ENCODE measurements around the gene ZCCHC10.
"Not testable (repeated sequence)": the region's sequence is repeated elsewhere in the genome, so short reads cannot be mapped to it uniquely, and the experiment has no call there.

Gene ZCCHC10

DNA sequence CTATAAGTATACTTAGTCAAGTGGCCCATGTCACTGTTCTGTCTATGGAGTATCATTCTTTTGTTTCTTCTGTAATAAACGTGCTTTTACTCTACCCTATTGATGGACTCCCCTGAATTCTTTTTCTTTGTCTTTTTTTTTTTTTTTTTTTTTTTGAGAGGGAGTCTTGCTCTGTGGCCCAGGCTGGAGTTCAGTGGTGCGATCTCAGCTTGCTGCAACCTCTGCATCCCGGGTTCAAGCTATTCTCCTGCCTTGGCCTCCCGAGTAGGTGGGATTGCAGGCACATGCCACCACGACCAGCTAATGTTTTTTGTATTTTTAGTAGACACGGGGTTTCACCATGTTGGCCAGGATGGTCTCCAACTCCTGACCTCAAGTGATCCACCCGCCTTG is 53.9 kb downstream of the ZCCHC10 start:
- DNase-seq: not testable (repeated sequence)

- no peak for DNase-seq
These were observed 54.6 kb downstream of the ZCCHC10 start for GRCh38 chr5:132971483-132972435.

- no peak for DNase-seq
These were observed 61.2 kb downstream of the ZCCHC10 start for GRCh38 chr5:132965120-132965519.

DNA sequence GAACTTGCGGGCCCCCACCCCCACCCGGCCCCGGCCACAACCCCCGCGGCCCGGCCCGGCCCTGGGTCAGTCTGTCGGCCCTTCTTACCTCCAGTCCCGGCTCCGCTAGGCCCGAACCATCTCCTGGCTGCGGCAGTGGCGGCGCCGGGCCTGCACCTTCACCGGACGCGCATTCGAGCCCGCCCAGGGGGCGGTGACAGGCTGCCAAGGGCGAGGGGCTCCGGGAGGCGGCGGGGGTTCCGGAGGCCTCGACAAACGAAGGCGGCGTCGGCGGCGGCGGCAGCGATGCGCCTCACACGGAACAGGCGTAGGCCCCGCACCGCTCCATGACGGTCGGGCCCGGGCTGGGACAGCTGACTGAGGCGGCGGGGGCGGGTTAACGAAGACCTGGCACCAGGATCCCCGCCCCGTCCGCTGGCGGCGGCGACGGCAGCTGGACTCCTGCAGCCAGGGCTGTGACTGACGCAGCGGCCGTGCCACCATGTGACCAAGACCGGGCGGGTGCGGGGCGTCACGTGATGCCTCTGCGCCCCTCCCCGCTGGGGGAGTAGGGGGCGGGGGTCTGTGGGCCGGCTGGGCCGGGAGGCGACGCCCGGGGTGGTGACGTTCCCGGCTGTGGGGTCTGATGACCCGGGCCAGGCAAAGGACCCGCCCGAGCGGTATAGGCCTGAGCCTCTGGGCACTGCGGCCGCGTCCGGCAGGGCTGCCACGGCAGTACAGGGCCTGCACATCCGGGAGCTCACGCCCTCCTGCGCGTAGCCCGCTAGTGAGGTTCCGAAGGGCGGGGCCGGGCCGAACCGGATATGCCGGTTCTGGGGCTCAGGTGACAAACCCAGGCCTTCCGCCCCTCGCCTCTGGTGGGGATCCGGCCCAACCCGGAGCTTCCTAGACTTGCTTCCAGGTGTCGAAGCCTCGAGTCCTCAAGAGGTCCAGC is 62.9 kb downstream of the ZCCHC10 start, which contains the start of gene AFF4:
TSS of gene AFF4 (minus strand) at position 464 of the 934 bp plus-strand sequence. CDS start 26,445 bp downstream, outside the sequence.
- DNase-seq: peak; percentile 86

GRCh38 chr5:132962429-132963021 is 63.8 kb downstream of the ZCCHC10 start:
- peak; percentile 49 for DNase-seq

DNA sequence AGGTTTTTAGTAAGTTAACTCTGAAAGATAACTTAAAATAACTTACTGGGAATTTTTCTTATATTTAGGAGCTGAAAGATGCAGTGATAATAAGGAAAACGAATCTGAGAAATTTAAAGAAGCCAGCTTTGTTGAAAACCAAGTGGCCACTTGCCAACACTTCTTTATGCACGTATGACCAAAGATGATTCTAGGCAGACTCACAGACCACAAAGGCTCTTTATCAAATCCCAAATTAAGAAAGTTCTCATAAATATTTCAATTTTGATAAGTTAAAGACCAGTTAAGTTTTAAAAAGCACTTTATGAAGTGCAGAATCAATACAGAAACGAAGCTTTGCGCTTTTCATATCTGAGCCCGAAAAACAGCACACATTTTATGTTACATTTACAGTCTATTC is 64.5 kb downstream of the ZCCHC10 start:
- no peak for DNase-seq

DNA sequence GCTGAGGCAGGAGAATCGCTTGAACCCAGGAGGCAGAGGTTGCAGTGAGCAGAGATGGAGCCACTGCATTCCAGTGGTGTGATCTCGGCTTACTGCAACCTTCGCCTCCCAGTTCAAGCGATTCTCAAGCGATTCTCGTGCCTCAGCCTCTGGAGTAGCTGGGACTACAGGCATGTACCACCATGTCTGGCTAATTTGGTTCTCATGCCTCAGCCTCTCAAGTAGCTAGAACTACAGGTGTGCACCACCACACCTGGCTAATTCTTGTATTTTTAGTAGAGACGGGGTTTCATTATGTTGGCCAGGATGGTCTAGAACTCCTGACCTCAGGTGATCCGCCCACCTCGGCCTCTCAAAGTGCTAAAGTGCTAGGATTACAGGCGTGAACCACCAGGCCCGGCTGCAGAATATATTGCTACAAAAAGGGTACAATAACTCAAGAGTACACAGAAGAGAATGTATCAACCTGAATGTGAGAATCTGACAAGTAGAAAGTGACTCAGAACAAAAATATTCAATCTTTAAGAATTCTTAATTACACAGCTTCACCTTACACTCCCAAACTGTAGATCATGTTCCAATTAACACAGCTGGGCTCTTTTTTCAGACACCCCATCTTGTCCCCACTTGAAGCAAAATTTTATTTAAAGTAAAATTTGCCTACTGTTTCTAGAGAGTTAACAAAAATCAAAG is 65.1 kb downstream of the ZCCHC10 start:
- not testable (repeated sequence) for DNase-seq

- DNase-seq: not testable (repeated sequence)
These were observed 70.1 kb downstream of the ZCCHC10 start for GRCh38 chr5:132956166-132956799.

GRCh38 chr5:132953710-132954109 is 72.6 kb downstream of the ZCCHC10 start:
- no peak for DNase-seq

- DNase-seq: no peak
These were observed 73.5 kb downstream of the ZCCHC10 start for GRCh38 chr5:132952829-132953228.

GRCh38 chr5:132951897-132952296 is 74.5 kb downstream of the ZCCHC10 start:
- DNase-seq: no peak

DNA sequence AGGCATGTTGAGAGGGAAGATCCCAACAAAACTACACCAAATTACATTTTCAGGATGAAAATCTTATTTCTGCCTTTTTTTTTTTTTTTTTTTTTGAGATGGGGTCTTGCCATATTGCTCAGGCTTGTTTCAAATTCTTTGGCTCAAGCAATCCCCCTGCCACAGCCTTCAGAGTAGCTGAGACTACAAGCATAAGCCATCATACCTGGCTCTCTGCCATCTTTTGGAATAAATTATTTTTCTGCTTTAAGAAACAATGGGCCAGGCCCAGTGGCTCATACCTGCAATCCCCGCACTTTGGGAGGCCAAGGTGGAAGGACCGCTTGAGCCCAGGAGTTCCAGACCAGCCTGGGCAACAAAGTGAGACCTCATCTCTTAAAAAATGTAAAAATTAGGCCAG is 77.2 kb downstream of the ZCCHC10 start:
- no peak for DNase-seq

GRCh38 chr5:132947671-132948070 is 78.7 kb downstream of the ZCCHC10 start:
- DNase-seq: no peak
